WTC11 (cell line): Measurements from ENCODE around the gene MRTFB.

Source experiments
- ATF1 ChIP-seq: sonication (generic); formaldehyde crosslinking; IDR thresholded peaks from 2 replicates; pipeline ENCODE4 v1.8.1; 2023; ENCODE audit warnings: mild to moderate bottlenecking, moderate library complexity, missing genetic modification reagents
- ATF2 ChIP-seq: sonication (generic); formaldehyde crosslinking; IDR thresholded peaks from 2 replicates; pipeline ENCODE4 v1.8.1; 2022; ENCODE audit warnings: low read depth, missing genetic modification reagents, borderline replicate concordance
- CTCF ChIP-seq: fragments of 200-600 bp; IDR thresholded peaks from 2 replicates; pipeline ENCODE4 v1.8.0; 2022; ENCODE audit warnings: antibody characterized with exemption
- E2F1 ChIP-seq: sonication (generic); formaldehyde crosslinking; IDR thresholded peaks from 2 replicates; pipeline ENCODE4 v1.8.0; 2022; ENCODE audit warnings: mild to moderate bottlenecking, missing genetic modification reagents
- JAZF1 ChIP-seq: fragments of 250-450 bp; sonication (Bioruptor Pico); IDR thresholded peaks from 2 replicates; pipeline ENCODE4 v1.9.0; 2021; ENCODE audit warnings: moderate library complexity, mild to moderate bottlenecking, inconsistent platforms
- MAX ChIP-seq: sonication (generic); formaldehyde crosslinking; IDR thresholded peaks from 2 replicates; pipeline ENCODE4 v1.8.0; 2022; ENCODE audit warnings: mild to moderate bottlenecking, missing genetic modification reagents
- NFYB ChIP-seq: sonication (generic); formaldehyde crosslinking; conservative IDR thresholded peaks from 2 replicates; pipeline ENCODE4 v1.8.0; 2022; ENCODE audit warnings: low read depth, missing genetic modification reagents
- NR3C1 ChIP-seq: sonication (generic); formaldehyde crosslinking; conservative IDR thresholded peaks from 2 replicates; pipeline ENCODE4 v1.8.1; 2023; ENCODE audit warnings: low read depth, mild to moderate bottlenecking, missing genetic modification reagents
- RELA ChIP-seq: sonication (generic); formaldehyde crosslinking; IDR thresholded peaks from 2 replicates; pipeline ENCODE4 v1.8.1; 2022; ENCODE audit warnings: missing genetic modification reagents, mild to moderate bottlenecking, borderline replicate concordance
- SP1 ChIP-seq: sonication (generic); formaldehyde crosslinking; conservative IDR thresholded peaks from 2 replicates; pipeline ENCODE4 v1.8.1; 2022; ENCODE audit warnings: missing genetic modification reagents
- USF1 ChIP-seq: sonication (generic); formaldehyde crosslinking; IDR thresholded peaks from 2 replicates; pipeline ENCODE4 v1.8.0; 2022; ENCODE audit warnings: mild to moderate bottlenecking, missing genetic modification reagents
- ZSCAN18 ChIP-seq: fragments of 250-450 bp; sonication (Bioruptor Pico); IDR thresholded peaks from 2 replicates; pipeline ENCODE4 v2.1.2; 2022; ENCODE audit warnings: mild to moderate bottlenecking, moderate library complexity

GRCh38 chr16:14029658-14030057 lies 41.5 kb upstream of the MRTFB start:
- no peak for TF ChIP-seq RELA (CRISPR knock-in tag)
- no peak for TF ChIP-seq ZSCAN18 (CRISPR knock-in tag)
- no peak for TF ChIP-seq CTCF
- no peak for TF ChIP-seq E2F1 (CRISPR knock-in tag)
- no peak for TF ChIP-seq ATF2
- no peak for TF ChIP-seq JAZF1
- TF ChIP-seq SP1 (CRISPR knock-in tag): no peak
- no peak for TF ChIP-seq NR3C1 (CRISPR knock-in tag)
- no peak for TF ChIP-seq USF1 (CRISPR knock-in tag)
- TF ChIP-seq NFYB (CRISPR knock-in tag): no peak
- no peak for TF ChIP-seq ATF1
- TF ChIP-seq MAX (CRISPR knock-in tag): no peak
